Measurements from ENCODE around the gene CELF6. TPM values are rescaled to one million over a fixed set of nuclear protein-coding genes. Genes with fewer than 3 reads are reported as not detected.

CELF6 gene
- total RNA-seq, 4 donors from 2014 or later: 0.31 to 0.82 (median 0.76) TPM; not detected in 1

GRCh38 chr15:72248514-72248913 is 71.4 kb downstream of the CELF6 start:
- 95 to 100% methylated on average over 1 of the region's 1 CpG for WGBS, 2 donors
- Histone ChIP-seq H3K4me1 (no peaks in the 10 kb centered on the region), H3K27ac (no peak overlapping the region), H3K27me3 (no peaks in the 10 kb centered on the region), H3K36me3 (peaks cover 7 to 100% (median 30%) of the 10 kb centered on the region in 3 donors), H3K9me3 (no peaks in the 10 kb centered on the region), H3K4me3 (no peak overlapping the region)
- intact Hi-C loops (cut with DNase I): no loop called here
- no peak for DNase-seq
- no peak for TF ChIP-seq POLR2A (IDR thresholded peaks at IDR 0.05)
- TF ChIP-seq CTCF (IDR thresholded peaks at IDR 0.05): no peak

GRCh38 chr15:72242775-72243370 is 77.1 kb downstream of the CELF6 start:
- no peak overlapping the region for H3K27ac ChIP-seq
- H3K4me3 ChIP-seq: no peak overlapping the region
- H3K9me3 ChIP-seq: no peaks in the 10 kb centered on the region
- H3K36me3 ChIP-seq: peaks cover 0 to 94% (median 13%) of the 10 kb centered on the region in 3 donors
- H3K4me1 ChIP-seq: peaks cover 0 to 4% (median 3%) of the 10 kb centered on the region in 3 donors
- TF ChIP-seq CTCF (IDR thresholded peaks at IDR 0.05): no peak
- TF ChIP-seq POLR2A (IDR thresholded peaks at IDR 0.05): no peak
- intact Hi-C loops (cut with DNase I): no loop called here
- DNase-seq: no peak
- 49 to 52% methylated on average over 2 of the region's 2 CpGs for WGBS, 2 donors
- no peaks in the 10 kb centered on the region for H3K27me3 ChIP-seq

- TF ChIP-seq POLR2A (IDR thresholded peaks at IDR 0.05) (no peak), CTCF (IDR thresholded peaks at IDR 0.05) (no peak)
- intact Hi-C loops (cut with DNase I): no loop called here
- H3K27me3 ChIP-seq: no peaks in the 10 kb centered on the region
- H3K9me3 ChIP-seq: no peaks in the 10 kb centered on the region
- no peak for DNase-seq
- peaks cover 0 to 62% (median 13%) of the 10 kb centered on the region in 3 donors for H3K36me3 ChIP-seq
- peaks cover 7 to 21% (median 16%) of the 10 kb centered on the region in 3 donors for H3K4me1 ChIP-seq
- no peak overlapping the region for H3K4me3 ChIP-seq
- H3K27ac ChIP-seq: no peak overlapping the region
These were observed 80.3 kb downstream of the CELF6 start for GRCh38 chr15:72239652-72240051.

- DNase-seq: no peak
- TF ChIP-seq CTCF (IDR thresholded peaks at IDR 0.05) (no peak), POLR2A (IDR thresholded peaks at IDR 0.05) (no peak)
These were observed 81.4 kb downstream of the CELF6 start for GRCh38 chr15:72238586-72238985.

GRCh38 chr15:72237853-72238224 is 82.1 kb downstream of the CELF6 start:
- DNase-seq: no peak
- intact Hi-C loops (cut with DNase I): no loop called here
- 73 to 86% methylated on average over 1 of the region's 1 CpG for WGBS, 2 donors
- Histone ChIP-seq H3K27ac (peak overlapping the region; percentile 64 to 83 (median 80)), H3K9me3 (no peaks in the 10 kb centered on the region), H3K4me1 (peaks cover 7 to 26% (median 16%) of the 10 kb centered on the region in 3 donors), H3K27me3 (no peaks in the 10 kb centered on the region), H3K4me3 (no peak overlapping the region), H3K36me3 (peaks cover 0 to 44% (median 13%) of the 10 kb centered on the region in 3 donors)
- no peak for TF ChIP-seq POLR2A (IDR thresholded peaks at IDR 0.05)
- no peak for TF ChIP-seq CTCF (IDR thresholded peaks at IDR 0.05)

More at GRCh38 chr15:72238586-72238985, 81.4 kb downstream of the CELF6 start:
- intact Hi-C loops (cut with DNase I): no loop called here
- Histone ChIP-seq H3K4me3 (no peak overlapping the region), H3K9me3 (no peaks in the 10 kb centered on the region), H3K27me3 (no peaks in the 10 kb centered on the region), H3K36me3 (peaks cover 0 to 51% (median 13%) of the 10 kb centered on the region in 3 donors), H3K27ac (peak overlapping the region in 1 of 4 donors; percentile 64), H3K4me1 (peaks cover 7 to 21% (median 16%) of the 10 kb centered on the region in 3 donors)
- WGBS, 2 donors: 87 to 88% methylated on average over 3 of the region's 3 CpGs

All from esophagus squamous epithelium (tissue), 5 donors.